ENCODE results near the gene MYO1B.

MYO1B gene

GRCh38 chr2:191199929-191200512 lies 45.2 kb upstream of the MYO1B start:
- Histone ChIP-seq H3K36me3 (ENCODE audit: insufficient read depth, low read length) (no peaks in the 10 kb centered on the region), H2AFZ (ENCODE audit: low read length) (no peak overlapping the region), H4K20me1 (ENCODE audit: insufficient read depth, low read length) (no peaks in the 10 kb centered on the region), H3K9me2 (ENCODE audit: low read depth, low read length) (no peaks in the 10 kb centered on the region), H3K79me2 (ENCODE audit: insufficient read depth, low read length) (no peaks in the 10 kb centered on the region), H3K4me3 (ENCODE audit: low read depth, low read length, poor library complexity, severe bottlenecking) (no peak overlapping the region), H3K4me2 (ENCODE audit: low read length) (no peak overlapping the region), H3K4me1 (ENCODE audit: insufficient read depth, low read length, severe bottlenecking) (no peaks in the 10 kb centered on the region), H3K9me3 (ENCODE audit: low read length) (no peaks in the 10 kb centered on the region), H3K27me3 (ENCODE audit: insufficient read depth, low read length) (no peaks in the 10 kb centered on the region), H3F3A (ENCODE audit: insufficient read depth, low read length) (no peaks in the 10 kb centered on the region), H3K9ac (ENCODE audit: low read length) (no peak overlapping the region), H3K27ac (ENCODE audit: low read depth, low read length, poor library complexity, severe bottlenecking) (no peak overlapping the region)
- TF ChIP-seq EZH2 (IDR thresholded peaks at IDR 0.05; ENCODE audit: borderline replicate concordance, low read length) (no peak), CTCF (IDR thresholded peaks at IDR 0.05; ENCODE audit: low read length) (no peak)

GRCh38 chr2:191200910-191201309 lies 44.3 kb upstream of the MYO1B start:
- Histone ChIP-seq H3K9me3 (ENCODE audit: low read length) (no peaks in the 10 kb centered on the region), H3K4me2 (ENCODE audit: low read length) (no peak overlapping the region), H3K9ac (ENCODE audit: low read length) (no peak overlapping the region), H3K27ac (ENCODE audit: low read depth, low read length, poor library complexity, severe bottlenecking) (no peak overlapping the region), H4K20me1 (ENCODE audit: insufficient read depth, low read length) (no peaks in the 10 kb centered on the region), H3K36me3 (ENCODE audit: insufficient read depth, low read length) (no peaks in the 10 kb centered on the region), H3K4me3 (ENCODE audit: low read depth, low read length, poor library complexity, severe bottlenecking) (no peak overlapping the region), H3F3A (ENCODE audit: insufficient read depth, low read length) (no peaks in the 10 kb centered on the region), H3K79me2 (ENCODE audit: insufficient read depth, low read length) (no peaks in the 10 kb centered on the region), H3K9me2 (ENCODE audit: low read depth, low read length) (no peaks in the 10 kb centered on the region), H3K27me3 (ENCODE audit: insufficient read depth, low read length) (no peaks in the 10 kb centered on the region), H3K4me1 (ENCODE audit: insufficient read depth, low read length, severe bottlenecking) (no peaks in the 10 kb centered on the region), H2AFZ (ENCODE audit: low read length) (no peak overlapping the region)
- TF ChIP-seq CTCF (IDR thresholded peaks at IDR 0.05; ENCODE audit: low read length): no peak
- TF ChIP-seq EZH2 (IDR thresholded peaks at IDR 0.05; ENCODE audit: borderline replicate concordance, low read length): no peak

GRCh38 chr2:191202209-191202721 lies 42.9 kb upstream of the MYO1B start:
- Histone ChIP-seq H3K27ac (ENCODE audit: low read depth, low read length, poor library complexity, severe bottlenecking) (no peak overlapping the region), H3K9me3 (ENCODE audit: low read length) (no peaks in the 10 kb centered on the region), H3K9me2 (ENCODE audit: low read depth, low read length) (no peaks in the 10 kb centered on the region), H3K4me1 (ENCODE audit: insufficient read depth, low read length, severe bottlenecking) (no peaks in the 10 kb centered on the region), H4K20me1 (ENCODE audit: insufficient read depth, low read length) (no peaks in the 10 kb centered on the region), H3K79me2 (ENCODE audit: insufficient read depth, low read length) (no peaks in the 10 kb centered on the region), H3K4me3 (ENCODE audit: low read depth, low read length, poor library complexity, severe bottlenecking) (no peak overlapping the region), H3K9ac (ENCODE audit: low read length) (no peak overlapping the region), H3K4me2 (ENCODE audit: low read length) (no peak overlapping the region), H3K36me3 (ENCODE audit: insufficient read depth, low read length) (no peaks in the 10 kb centered on the region), H3F3A (ENCODE audit: insufficient read depth, low read length) (no peaks in the 10 kb centered on the region), H3K27me3 (ENCODE audit: insufficient read depth, low read length) (no peaks in the 10 kb centered on the region), H2AFZ (ENCODE audit: low read length) (no peak overlapping the region)
- no peak for TF ChIP-seq EZH2 (IDR thresholded peaks at IDR 0.05; ENCODE audit: borderline replicate concordance, low read length)
- no peak for TF ChIP-seq CTCF (IDR thresholded peaks at IDR 0.05; ENCODE audit: low read length)
